ENCODE data around the gene CELSR1.

Gene CELSR1

DNA sequence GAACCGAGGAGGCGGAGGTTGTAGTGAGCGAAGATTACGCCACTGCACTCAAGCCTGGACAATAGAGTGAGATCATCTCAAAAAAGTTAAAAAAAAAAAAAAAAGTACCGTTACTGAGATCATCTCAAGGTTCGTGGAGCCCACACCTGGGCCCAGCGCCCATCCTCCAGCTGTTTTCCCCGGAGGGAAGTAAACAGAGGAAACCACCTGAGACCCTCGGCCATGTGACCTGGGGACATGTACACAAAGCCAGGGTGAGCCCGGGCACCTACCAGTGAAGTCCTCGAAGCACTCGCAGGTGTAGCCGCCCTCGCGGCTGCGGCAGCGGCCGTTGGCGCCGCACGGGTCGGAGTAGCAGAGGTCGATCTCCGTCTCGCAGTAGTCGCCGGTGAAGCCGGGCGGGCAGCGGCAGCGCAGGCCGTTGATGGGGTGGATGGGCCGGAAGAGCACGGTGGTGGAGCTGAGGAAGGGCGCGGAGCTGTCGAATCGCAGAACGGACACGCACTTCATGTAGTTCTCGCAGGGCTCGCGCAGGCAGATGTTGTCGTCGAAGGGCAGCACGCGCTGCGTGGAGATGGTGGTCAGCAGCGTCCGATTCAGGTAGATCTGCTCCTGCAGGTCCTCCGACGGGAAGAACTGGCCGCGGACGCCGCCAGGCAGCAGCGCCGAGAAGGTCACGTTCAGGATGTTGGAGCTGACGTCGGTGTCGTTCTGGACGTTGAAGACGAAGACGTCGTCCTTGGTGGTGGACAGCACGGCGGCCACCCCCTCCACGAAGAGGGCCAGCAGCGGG is 73.8 kb downstream of the CELSR1 start:
- H3K4me1 Mint-ChIP-seq: peaks cover 27% of the 10 kb centered on the region
- TF ChIP-seq, protein P1, sequence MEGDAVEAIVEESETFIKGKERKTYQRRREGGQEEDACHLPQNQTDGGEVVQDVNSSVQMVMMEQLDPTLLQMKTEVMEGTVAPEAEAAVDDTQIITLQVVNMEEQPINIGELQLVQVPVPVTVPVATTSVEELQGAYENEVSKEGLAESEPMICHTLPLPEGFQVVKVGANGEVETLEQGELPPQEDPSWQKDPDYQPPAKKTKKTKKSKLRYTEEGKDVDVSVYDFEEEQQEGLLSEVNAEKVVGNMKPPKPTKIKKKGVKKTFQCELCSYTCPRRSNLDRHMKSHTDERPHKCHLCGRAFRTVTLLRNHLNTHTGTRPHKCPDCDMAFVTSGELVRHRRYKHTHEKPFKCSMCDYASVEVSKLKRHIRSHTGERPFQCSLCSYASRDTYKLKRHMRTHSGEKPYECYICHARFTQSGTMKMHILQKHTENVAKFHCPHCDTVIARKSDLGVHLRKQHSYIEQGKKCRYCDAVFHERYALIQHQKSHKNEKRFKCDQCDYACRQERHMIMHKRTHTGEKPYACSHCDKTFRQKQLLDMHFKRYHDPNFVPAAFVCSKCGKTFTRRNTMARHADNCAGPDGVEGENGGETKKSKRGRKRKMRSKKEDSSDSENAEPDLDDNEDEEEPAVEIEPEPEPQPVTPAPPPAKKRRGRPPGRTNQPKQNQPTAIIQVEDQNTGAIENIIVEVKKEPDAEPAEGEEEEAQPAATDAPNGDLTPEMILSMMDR (IDR thresholded peaks at IDR 0.05; ENCODE audit: unreplicated experiment in 3 of 3): no peak
- no peaks in the 10 kb centered on the region for H3K9me3 Mint-ChIP-seq
- no peak overlapping the region for H3K4me3 Mint-ChIP-seq
- peaks cover 6% of the 10 kb centered on the region for H3K36me3 Mint-ChIP-seq (ENCODE audit: low read depth)
- no peak overlapping the region for H3K27ac Mint-ChIP-seq
- H3K27me3 Mint-ChIP-seq (ENCODE audit: low read depth): peaks cover 21% of the 10 kb centered on the region

GRCh38 chr22:46462726-46463371 is 74.6 kb downstream of the CELSR1 start:
- Mint-ChIP-seq H3K27ac (peak overlapping the region in 2 of 3 experiments; percentile 35 to 53), H3K4me3 (no peak overlapping the region), H3K36me3 (ENCODE audit: low read depth) (peaks cover 6% of the 10 kb centered on the region), H3K4me1 (peaks cover 27% of the 10 kb centered on the region), H3K27me3 (ENCODE audit: low read depth) (peaks cover 21% of the 10 kb centered on the region), H3K9me3 (no peaks in the 10 kb centered on the region)
- TF ChIP-seq, protein P1 (IDR thresholded peaks at IDR 0.05; ENCODE audit: unreplicated experiment in 3 of 3): no peak

DNA sequence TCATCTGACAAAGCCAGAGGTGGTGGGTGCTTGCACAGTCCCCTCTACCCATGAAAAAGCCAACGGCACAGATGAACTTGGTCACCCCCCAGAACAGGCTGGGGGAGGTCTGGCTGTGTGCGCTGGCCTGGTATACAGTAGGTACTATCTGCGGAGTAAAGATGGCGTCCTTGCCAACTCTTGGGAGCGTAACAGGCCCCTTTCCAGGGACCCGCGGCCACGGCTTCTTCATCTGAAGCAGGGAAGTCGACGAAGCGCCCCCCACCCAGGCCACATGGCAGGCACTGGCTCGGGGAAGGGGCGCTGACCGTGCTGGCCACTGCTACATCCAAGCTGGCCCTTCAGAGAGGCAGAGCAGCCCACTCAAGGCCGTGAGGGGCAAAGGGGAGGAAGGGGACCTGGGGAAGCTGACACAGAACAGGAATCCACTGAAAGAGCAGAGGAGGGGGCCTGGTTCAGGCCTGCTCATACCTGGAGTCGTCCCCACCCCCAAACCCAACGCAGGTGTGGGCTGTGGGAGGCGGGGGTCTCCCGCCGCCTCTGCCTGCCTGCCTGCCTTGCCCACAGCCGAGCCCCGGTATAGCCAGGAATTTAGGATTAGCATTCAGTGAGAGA is 75.7 kb downstream of the CELSR1 start:
- peaks cover 21% of the 10 kb centered on the region for H3K27me3 Mint-ChIP-seq (ENCODE audit: low read depth)
- H3K4me1 Mint-ChIP-seq: peaks cover 33% of the 10 kb centered on the region
- H3K36me3 Mint-ChIP-seq (ENCODE audit: low read depth): peaks cover 6% of the 10 kb centered on the region
- no peak overlapping the region for H3K4me3 Mint-ChIP-seq
- TF ChIP-seq, protein P1 (IDR thresholded peaks at IDR 0.05; ENCODE audit: unreplicated experiment in 3 of 3): no peak
- no peak overlapping the region for H3K27ac Mint-ChIP-seq
- H3K9me3 Mint-ChIP-seq: no peaks in the 10 kb centered on the region

DNA sequence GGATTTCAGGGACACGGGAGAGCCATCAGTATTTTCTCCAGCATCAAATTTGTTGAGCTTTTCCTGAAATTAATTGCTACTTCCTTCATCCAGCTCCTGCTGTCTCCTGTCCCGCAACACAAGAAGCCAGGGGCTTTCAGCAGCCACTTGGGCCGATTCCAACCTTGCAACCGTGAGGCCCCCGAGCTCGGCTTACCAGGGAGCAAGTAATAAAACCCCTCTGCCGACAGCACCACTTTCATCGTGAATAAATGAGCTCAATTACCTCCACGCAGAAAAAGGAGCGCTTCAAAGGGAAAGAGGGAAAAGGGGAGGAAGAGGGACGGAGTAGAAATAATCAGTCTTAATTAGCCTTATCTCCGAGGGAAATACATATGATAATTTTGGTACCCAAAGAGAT is 76.6 kb downstream of the CELSR1 start:
- H3K4me3 Mint-ChIP-seq: no peak overlapping the region
- peaks cover 6% of the 10 kb centered on the region for H3K36me3 Mint-ChIP-seq (ENCODE audit: low read depth)
- TF ChIP-seq, protein P1 (IDR thresholded peaks at IDR 0.05; ENCODE audit: unreplicated experiment in 3 of 3): no peak
- peaks cover 22% of the 10 kb centered on the region for H3K27me3 Mint-ChIP-seq (ENCODE audit: low read depth)
- H3K4me1 Mint-ChIP-seq: peaks cover 32% of the 10 kb centered on the region
- H3K27ac Mint-ChIP-seq: peak overlapping the region in 2 of 3 experiments; percentile 28 to 46
- no peaks in the 10 kb centered on the region for H3K9me3 Mint-ChIP-seq

- TF ChIP-seq, protein P1 (IDR thresholded peaks at IDR 0.05; ENCODE audit: unreplicated experiment in 3 of 3): no peak
- Mint-ChIP-seq H3K27ac (no peak overlapping the region), H3K4me1 (peaks cover 25% of the 10 kb centered on the region), H3K9me3 (no peaks in the 10 kb centered on the region), H3K27me3 (ENCODE audit: low read depth) (peaks cover 34% of the 10 kb centered on the region), H3K36me3 (ENCODE audit: low read depth) (peaks cover 6% of the 10 kb centered on the region), H3K4me3 (no peak overlapping the region)
Measured at GRCh38 chr22:46459347-46460065, 77.9 kb downstream of the CELSR1 start.
